SW 1271 (cell line): ENCODE results near the gene SH3YL1.
A peak's percentile ranks its signal among the peaks of the same experiment; 100 is the strongest.

Source experiments
- DNase-seq, 2 experiments: peaks; one replicate each; lab custom pipeline; 2025; lab: John Stamatoyannopoulos, UW

Gene SH3YL1

DNA sequence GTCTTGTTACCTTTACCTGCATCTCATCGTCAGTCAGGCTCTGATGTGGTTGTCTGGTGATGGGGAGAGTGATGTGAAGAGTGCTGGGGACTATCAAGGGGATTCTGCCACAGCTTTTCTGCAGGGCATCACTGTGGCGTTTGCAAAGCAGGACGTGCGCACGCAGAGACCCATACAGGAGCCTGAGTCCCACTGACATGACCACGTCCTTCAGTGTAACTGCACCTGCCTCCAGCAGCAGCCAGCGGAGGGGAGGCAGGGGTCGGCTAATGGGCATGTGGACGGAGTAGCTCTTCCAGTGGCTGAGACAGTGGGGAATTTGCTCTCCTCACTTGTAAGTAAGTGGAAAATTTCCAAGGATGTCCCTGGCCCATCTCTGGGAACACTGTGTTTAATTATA lies 17.5 kb upstream of the SH3YL1 start:
- no peak for DNase-seq

DNA sequence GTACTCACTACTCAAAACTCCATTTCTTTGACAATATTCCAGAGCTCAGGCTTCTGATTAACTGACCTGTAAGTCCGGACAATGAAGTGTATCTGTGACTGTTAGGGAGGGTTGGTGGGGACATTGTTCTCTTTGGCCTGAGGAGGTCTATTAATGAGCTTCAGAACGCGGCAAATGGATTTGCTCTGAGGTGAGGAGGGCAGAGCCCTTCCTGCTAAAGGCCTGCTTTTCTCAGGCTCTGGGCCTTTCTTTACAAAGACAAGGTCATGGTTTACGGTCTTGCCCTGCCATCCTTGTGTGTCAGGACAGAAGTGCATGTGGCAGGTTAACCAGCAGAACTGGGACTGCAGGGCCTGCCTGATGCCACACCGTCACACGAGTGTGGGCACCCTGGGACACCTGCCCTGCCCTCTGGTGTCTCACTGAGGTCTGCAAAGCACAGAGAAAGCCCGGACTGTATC lies 16.8 kb upstream of the SH3YL1 start:
- no peak for DNase-seq

DNA sequence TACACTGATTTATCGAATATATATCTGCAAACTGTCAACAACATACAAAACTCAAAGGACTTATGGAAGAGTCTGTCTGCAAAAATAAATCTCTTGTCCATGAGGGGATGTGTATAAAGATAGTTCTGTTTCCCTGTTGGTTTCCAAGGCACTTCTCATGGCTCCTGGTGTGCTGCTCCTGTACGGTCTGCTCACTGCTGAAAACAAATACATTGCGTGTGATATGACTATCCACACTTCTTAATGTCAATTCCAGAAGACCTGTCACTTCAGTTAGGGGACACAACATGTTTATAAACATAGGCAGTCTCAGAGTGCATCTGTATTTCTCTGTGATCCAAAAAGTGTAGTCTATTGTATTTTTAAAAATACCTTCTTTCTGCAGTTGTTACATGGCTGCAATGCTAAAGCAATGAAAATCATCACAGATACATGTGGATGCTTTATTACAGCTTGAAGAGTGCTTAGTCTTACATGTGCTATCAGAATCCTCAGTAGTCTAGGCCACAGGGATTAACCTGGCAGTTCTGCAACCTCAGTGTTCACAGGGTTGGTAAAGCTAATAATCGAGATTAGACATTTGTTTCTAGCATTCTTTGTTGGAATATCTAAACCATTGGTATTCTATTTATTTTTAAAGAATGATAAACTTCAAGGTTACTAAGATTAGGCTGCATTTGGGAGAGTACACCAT lies 16.3 kb upstream of the SH3YL1 start:
- no peak for DNase-seq

DNA sequence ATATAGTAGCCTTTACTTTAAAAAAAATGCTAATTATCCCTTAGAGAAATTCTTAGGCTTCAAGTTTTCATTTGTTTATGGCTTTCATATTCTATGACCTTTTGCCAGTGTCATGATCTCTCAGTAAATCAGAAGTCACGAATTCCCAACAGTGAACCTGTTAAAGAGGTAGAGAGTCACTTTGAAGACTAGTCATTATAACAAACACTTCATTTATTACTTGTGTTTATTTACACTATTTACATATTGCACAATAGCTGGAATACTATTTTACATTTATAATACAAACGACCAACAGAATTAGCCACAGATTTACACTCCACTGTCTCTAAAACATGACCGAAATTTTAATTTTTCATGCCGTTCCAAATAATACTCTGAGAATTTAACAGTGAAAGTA lies 15.5 kb upstream of the SH3YL1 start:
- no peak for DNase-seq

DNA sequence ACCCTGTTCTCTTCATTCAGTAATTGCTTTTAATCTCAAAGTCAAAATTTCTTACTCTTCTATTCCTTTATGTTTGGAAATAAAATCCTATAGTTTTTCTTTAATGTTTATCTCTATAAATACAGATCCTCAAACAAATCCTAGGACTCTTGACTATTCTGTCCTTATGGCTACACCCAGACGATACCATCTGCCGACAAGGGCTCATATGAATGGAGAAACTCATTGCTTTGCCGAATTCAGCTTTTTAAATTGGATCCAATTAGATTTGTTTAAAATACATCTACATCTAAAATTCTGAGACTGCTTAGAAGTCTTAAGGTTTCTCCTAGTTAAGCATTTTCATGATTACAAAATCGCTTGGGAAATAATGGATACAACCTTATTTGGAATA lies 15.1 kb upstream of the SH3YL1 start:
- no peak for DNase-seq

DNA sequence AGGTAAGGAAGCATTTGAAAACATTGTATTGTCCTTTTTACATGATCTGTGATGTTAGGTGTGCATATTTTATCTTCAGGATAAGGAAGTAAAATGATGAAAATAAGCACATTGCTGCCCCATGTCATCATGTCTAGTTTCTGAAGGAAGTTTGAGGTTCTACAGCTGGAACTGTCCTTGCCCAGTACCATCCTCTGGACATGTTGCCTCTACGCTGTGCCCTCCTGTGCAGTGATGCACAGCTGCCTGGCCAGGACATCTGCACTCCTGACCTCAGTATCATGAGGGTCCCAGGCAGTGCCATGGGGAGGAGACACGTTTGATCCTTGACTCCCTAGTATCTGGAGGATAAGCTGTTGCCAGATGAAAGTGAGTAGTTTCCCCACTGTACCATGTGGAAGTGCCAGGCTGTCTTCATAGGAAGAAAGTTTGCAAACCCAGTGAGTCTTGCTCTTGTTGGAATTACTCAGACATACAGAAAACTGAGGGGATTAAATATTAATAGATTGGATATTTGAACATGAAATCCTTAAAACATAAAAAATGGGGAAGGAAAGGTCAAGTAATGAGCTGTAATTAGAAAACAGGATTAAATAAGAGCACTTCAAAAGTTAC lies 14.6 kb upstream of the SH3YL1 start:
- no peak for DNase-seq

- no peak for DNase-seq
These were observed 11.6 kb upstream of the SH3YL1 start for GRCh38 chr2:275466-275865.

DNA sequence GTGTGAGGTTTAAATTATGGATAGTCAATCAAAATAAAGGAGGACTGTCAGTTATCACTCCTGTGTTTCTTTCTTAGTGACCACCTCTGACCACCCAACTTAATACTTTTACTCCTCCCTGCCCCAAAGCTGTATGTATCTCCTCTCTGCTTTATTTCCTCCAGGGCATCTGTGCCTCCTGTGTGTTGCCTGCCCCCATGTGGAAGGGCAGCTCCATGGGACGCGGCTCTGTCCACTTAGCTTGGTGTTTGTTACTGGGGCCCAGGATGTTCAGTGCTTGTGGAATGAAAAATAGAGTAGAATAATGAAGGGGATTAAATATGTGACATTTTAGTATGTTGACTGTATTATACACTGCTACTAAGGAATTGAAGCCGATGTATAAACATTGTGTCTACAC lies 10.7 kb upstream of the SH3YL1 start:
- no peak for DNase-seq

GRCh38 chr2:273333-273732 lies 9.5 kb upstream of the SH3YL1 start:
- no peak for DNase-seq

GRCh38 chr2:271917-272316 lies 8.1 kb upstream of the SH3YL1 start:
- no peak for DNase-seq

GRCh38 chr2:270861-271260 lies 7.0 kb upstream of the SH3YL1 start:
- no peak for DNase-seq

DNA sequence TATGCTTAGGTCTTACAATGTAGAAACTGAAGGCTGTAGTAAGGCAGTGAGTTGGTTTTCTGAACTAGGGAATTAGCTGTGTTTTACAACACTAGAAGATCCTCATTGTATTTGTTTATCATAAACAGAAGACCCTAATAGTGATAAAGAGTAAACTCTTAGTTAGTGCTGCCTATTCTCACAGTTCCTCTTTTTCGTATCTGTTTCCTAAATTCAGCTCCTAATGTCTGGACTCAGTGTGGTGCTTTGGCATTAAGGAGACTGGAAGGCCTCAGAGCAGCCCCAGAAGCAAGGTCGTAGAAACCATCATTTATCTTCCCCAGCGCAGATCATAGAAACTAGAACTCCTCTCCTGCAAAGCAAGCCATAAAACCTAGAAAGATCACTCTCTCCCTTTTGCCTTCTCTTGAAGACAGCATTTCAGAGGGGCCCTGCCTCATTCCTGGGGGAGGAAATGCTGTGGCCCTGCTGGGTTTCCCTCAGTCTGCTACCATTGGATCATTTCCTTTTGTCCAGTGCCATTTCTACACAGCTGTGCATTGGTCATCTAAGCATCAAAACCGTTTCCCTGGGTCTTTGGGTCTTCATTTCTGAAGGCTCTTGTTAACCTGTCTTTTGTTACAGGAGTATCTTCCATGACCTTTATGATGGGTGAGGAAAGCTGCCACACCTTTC lies 5.7 kb upstream of the SH3YL1 start:
- no peak for DNase-seq

- no peak for DNase-seq
These were observed 4.5 kb upstream of the SH3YL1 start for GRCh38 chr2:268323-268722.

- peak; percentile 81 to 86 for DNase-seq
These were observed 949 bp upstream of the SH3YL1 start, which contains the start of gene ACP1 for GRCh38 chr2:264493-265468. TSS of gene ACP1 (plus strand) at chr2:264947. CDS start at chr2:264965, 18 bp downstream.

DNA sequence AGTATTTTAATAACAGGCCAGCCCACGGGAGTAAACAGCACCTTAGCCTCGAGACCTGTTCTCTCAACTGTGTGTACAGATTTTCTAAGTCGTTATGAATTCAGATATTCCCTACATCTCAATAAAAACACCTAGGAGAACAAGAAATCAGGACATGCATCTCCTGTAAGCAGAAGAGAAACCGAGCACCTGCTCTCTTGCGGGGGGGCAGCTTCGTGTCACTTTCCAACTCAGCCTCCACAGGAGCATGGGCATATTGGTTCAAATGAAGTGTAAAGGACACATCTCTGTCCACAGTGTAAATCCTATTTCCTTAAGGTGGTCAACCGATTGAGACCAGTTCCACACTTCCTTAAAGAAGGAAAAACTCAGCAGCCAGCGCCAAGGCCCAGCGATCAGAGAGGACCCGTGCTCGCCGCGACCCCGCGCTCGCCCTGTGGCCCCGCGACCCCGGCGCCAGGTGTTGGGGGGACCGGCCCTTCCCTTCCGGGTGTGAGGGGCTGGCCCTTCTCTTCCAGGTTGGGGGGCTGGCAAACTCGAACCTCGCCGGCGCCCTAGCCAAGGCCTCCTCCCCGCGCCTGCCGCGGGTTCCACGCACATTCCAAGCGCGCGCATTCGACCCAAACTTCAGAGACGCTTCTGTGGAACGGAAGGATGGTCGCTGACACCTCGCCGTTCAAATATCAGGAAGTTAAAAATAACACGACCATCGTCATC lies 652 bp downstream of the SH3YL1 start:
- DNase-seq, result no peak

DNA sequence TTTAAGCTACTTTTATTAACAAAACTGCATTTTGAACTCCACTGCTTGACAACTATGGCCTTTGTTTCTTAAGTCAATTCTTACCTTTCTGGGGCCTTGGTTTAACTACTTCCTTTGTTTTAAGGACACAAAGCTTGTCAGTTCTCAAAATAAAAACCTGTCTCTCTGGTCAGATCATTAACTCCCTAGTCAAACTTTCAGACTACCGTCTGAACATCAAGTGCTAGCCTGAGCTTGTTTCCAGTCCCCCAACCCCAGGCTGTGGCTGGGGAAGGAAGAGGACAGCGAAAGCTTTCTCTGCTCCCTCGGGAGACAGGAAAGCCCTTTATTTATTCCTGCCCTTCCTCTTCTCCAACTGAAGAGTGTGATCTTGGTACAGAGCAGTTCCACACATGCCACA lies 1.7 kb downstream of the SH3YL1 start:
- no peak for DNase-seq

DNA sequence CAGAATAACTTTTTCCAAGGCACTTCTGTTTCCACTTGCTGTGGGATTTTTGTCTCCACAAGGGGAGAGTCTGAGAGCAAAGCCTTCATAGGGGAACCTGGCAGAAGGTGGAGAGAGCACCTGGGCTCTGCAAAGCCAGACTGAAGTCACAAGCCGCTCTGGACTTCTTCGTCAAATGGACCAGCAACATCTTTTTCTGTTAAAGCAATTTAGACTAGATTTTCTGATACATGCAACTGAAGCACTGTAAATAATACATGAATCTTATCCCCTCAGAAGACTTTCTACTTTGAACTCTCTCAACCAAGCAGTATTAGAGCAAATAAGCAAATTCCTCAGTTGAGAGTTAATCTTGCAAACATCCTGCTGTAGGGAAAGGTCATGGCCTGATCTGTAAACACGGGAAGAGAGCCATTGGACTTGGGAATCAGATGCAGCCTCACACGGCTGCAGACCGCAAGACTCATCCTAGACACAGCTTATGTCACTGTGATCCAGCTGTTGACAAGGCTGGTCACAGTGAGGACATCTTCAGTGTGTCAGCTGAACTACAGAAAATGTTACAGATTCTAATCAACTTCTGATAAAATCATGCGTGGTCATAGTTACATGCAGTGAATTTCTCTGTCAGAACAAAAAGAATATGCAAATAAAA lies 3.2 kb downstream of the SH3YL1 start:
- DNase-seq, result no peak

DNA sequence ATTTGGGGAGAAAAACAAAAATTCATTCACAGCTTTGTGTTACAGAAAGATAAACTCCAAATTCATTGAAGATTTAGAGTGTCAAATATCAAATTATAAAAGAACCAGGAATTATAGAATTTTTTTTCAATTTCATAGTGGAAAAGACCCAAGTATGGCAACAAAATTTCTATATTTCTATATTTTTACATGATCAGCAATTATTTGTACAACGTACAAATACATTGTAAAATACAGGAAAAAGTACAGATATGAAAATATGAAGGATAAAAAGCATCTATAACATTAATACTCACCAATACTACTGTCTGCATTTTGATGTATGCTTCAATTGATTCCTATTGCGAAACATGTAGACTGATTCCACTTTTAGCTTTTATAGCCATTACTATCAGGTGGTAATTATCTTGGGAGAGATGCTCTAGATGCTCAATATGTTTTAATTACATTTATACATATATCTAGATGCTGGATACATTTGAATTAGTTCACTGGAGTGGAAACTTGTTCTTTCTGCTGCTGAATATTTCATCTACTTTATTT lies 4.0 kb downstream of the SH3YL1 start:
- no peak for DNase-seq

DNA sequence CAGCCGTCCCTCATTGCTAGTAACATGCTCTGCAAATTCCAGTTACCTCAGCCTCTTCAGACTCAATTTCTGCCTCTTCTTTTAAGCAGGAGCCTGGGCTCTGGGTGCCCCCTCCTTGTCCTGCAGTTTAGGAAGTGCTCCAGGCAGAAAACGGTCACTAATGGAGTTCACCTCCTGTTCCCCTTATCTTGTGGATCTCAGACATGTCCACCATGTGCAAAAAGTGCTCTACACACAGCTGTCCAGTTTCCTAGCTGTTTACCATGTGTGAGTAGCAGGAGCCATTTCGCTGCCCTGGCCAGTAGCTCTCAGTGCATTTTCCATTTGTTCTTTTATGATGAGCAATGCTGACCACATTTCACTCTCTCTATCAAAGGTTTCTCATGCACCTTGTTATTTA lies 4.9 kb downstream of the SH3YL1 start:
- no peak for DNase-seq

DNA sequence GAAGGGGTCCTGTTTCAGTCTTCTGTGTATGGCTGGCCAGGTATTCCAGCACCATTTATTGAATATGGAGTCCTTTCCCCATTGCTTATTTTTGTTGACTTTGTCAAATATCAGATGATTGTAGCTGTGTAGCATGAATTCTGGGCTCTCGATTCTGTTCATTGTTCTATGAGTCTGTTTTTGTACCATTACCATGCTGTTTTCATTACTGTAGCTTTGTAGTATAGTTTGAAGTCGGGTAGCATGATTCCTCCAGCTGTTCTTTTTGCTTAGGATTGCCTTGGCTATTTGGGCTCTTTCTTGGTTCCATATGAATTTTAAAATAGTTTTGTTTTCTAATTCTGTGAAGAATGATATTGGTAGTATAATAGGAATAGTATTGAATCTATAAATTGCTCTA lies 6.0 kb downstream of the SH3YL1 start:
- no peak for DNase-seq

DNA sequence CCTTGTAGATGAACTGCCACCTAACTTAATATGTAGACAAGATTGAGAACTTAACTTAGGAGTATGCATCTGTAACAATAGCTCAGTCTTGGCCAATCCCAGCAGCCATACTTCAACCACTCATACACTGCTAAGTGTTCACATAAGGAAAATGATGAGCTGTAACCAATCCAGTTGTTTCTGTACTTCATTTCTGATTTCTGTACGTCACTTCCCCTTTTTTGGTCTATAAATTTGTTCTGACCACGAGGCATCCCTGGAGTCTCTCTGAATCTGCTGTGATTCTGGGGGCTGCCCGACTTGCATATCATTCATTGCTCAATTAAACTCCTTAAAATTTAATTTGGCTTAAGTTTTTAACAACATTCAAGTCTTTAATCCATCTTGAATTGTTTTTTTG lies 6.4 kb downstream of the SH3YL1 start:
- no peak for DNase-seq
